ENCODE data around the gene NUP210L.

DNA sequence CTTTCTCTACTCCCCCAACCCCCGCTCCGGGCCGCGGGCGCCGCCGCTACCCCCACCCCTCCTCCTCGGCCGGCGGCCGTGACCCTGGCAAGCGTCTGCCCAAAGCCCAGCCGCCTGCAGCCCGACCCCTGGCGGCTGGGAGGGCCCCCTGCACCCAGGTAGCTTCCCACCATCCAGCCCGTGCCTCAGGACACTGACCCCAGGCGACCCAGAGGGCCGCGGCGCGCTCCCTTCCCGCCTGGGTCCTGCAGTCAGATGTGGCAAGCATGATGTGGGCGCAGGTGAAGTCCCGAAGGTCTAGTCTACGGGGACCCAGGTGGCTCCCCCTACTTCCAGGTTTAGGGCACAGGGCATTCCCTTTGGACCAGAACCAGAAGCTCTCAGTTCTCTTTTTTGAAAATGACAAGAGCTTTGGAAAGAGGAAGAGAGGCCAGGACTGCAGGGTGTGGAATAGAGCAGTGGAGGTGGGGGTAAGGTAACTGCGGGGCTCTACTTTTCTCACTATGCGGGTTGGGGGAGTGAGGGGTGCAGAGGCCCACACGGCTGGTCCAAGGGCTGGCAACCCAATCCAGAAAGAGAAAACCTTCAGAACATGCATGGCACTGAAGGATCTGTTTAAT lies 208.1 kb downstream of the NUP210L start, which contains the start of gene DENND4B:
- TF ChIP-seq EZH2 (IDR thresholded peaks at IDR 0.05; ENCODE audit: insufficient read depth, low read length) (no peak), CTCF (IDR thresholded peaks at IDR 0.05; ENCODE audit: insufficient read depth, low read depth, low read length) (peak; percentile 49)
